K562 (cell line): Measurements from ENCODE around the gene UBE2D2. TPM values are rescaled to one million over a fixed set of nuclear protein-coding genes. Genes with fewer than 3 reads are reported as not detected.

Experiments
- ARID1B ChIP-seq: fragments of 450-650 bp; IDR thresholded peaks from 2 replicates; pipeline ENCODE4 v1.6.1; 2016; ENCODE audit warnings: antibody characterized with exemption, mild to moderate bottlenecking, inconsistent platforms
- ARID2 ChIP-seq: fragments of 450-650 bp; IDR thresholded peaks from 2 replicates; pipeline ENCODE4 v1.6.1; 2017; ENCODE audit warnings: antibody characterized with exemption, mild to moderate bottlenecking
- BCOR ChIP-seq: fragments of 450-650 bp; IDR thresholded peaks from 2 replicates; pipeline ENCODE4 v1.6.1; 2016
- DNMT1 ChIP-seq: fragments of 450-650 bp; IDR thresholded peaks from 2 replicates; pipeline ENCODE4 v1.6.1; 2016; ENCODE audit warnings: antibody characterized with exemption, mild to moderate bottlenecking
- ETS2 ChIP-seq: IDR thresholded peaks from 2 replicates; pipeline ENCODE4 v1.6.1; 2016; ENCODE audit warnings: borderline replicate concordance, missing genetic modification characterization, mild to moderate bottlenecking, moderate library complexity, missing compliant biosample characterization; ENCODE audit not compliant: poor library complexity, severe bottlenecking
- GABPB2 ChIP-seq: fragments of 250-450 bp; sonication (Bioruptor Pico); conservative IDR thresholded peaks from 2 replicates; pipeline ENCODE4 v1.5.1; 2021; ENCODE audit warnings: mild to moderate bottlenecking
- KAT2B ChIP-seq: IDR thresholded peaks from one replicate; pipeline ENCODE4 v1.6.1; 2012; ENCODE audit warnings: low read depth, mild to moderate bottlenecking, control low read depth, inconsistent platforms, low read length, moderate library complexity
- MEF2D ChIP-seq: conservative IDR thresholded peaks from 2 replicates; pipeline ENCODE4 v1.6.1; 2016; ENCODE audit warnings: low read depth, missing genetic modification characterization, missing compliant biosample characterization
- PHB ChIP-seq: fragments of 250-450 bp; sonication (Bioruptor Pico); IDR thresholded peaks from 2 replicates; pipeline ENCODE4 v1.5.0; 2021
- RBM15 ChIP-seq: fragments of 200-400 bp; formaldehyde crosslinking; IDR thresholded peaks from 2 replicates; pipeline ENCODE4 v1.6.1; 2018; ENCODE audit warnings: mild to moderate bottlenecking, low read length, moderate library complexity; ENCODE audit not compliant: insufficient read depth
- TAF7 ChIP-seq: fragments of 450-650 bp; IDR thresholded peaks from 2 replicates; pipeline ENCODE4 v1.6.1; 2016; ENCODE audit warnings: missing genetic modification characterization, missing compliant biosample characterization
- ZKSCAN8 ChIP-seq: fragments of 200-800 bp; sonication (Bioruptor generic); IDR thresholded peaks from 2 replicates; pipeline ENCODE4 v1.6.1; 2016; ENCODE audit warnings: missing genetic modification characterization, missing compliant biosample characterization
- ZNF561 ChIP-seq: fragments of 450-650 bp; formaldehyde crosslinking; conservative IDR thresholded peaks from 2 replicates; pipeline ENCODE4 v1.4.0; 2020; ENCODE audit warnings: mild to moderate bottlenecking, moderate library complexity
- ZNF589 ChIP-seq: fragments of 200-800 bp; sonication (Bioruptor generic); IDR thresholded peaks from 2 replicates; pipeline ENCODE4 v1.6.1; 2016; ENCODE audit warnings: low read depth, missing genetic modification characterization, missing compliant biosample characterization
- polyA plus RNA-seq, 8 experiments: library from polyadenylated mRNA; depleted of rRNA in 4 of 8; stranded (reverse) in 5 of 8; unstranded in 3 of 8; fragments of >200 nt; fragmentation: Nextera tagmentation in 2 of 8; fragmentation: Illumina TruSeq in 1 of 8; extraction: Ambion mirVana in 2 of 8; extraction: Trizol in 1 of 8; gene quantifications; 2 replicates each; pipeline versions ENCODE4 v1.2.1 to v1.2.3, GENCODE V29; 2011 to 2014; ENCODE audit warnings: inconsistent platforms in 1 of 8, missing spikeins in 1 of 8
- total RNA-seq, 7 experiments: library from RNA; depleted of rRNA in 6 of 7; stranded (reverse); fragments of >200 nt in 6 of 7; fragmentation: Illumina TruSeq in 2 of 7; extraction: Trizol in 2 of 7; gene quantifications; 2 replicates each; pipeline versions ENCODE4 v1.2.1 to v1.2.3, GENCODE V29; 2011 to 2021; ENCODE audit warnings: low replicate concordance in 1 of 7
- TF ChIP-seq, protein P1 (sequence below): fragments of 450-650 bp; IDR thresholded peaks from 2 replicates; pipeline ENCODE4 v1.6.1; 2018; ENCODE audit not compliant: partially characterized antibody
- TF ChIP-seq, protein P2 (sequence below): fragments of 250-450 bp; sonication (Bioruptor Pico); IDR thresholded peaks from 2 replicates; pipeline ENCODE4 v1.8.0; 2021; ENCODE audit warnings: moderate library complexity, mild to moderate bottlenecking, inconsistent platforms
- TF ChIP-seq, protein P3 (sequence below): fragments of 250-450 bp; sonication (Bioruptor Pico); IDR thresholded peaks from 2 replicates; pipeline ENCODE4 v1.8.0; 2021; ENCODE audit warnings: borderline replicate concordance, mild to moderate bottlenecking, moderate library complexity; ENCODE audit not compliant: poor library complexity, severe bottlenecking
- TF ChIP-seq, protein P4 (sequence below), 2 experiments: fragments of 450-650 bp in 1 of 2; sonication (generic) in 1 of 2; formaldehyde crosslinking in 1 of 2; IDR thresholded peaks in 1 of 2; conservative IDR thresholded peaks in 1 of 2; 2 replicates each; pipeline versions ENCODE4 v1.6.1 to v1.8.1; 2016 to 2023; ENCODE audit warnings: mild to moderate bottlenecking in 2 of 2, moderate library complexity in 2 of 2, inconsistent platforms in 1 of 2, missing genetic modification reagents in 1 of 2

Gene UBE2D2
- total and polyA plus RNA-seq, 9 of the 15 experiments (the other 6 are each of a cell fraction or from before 2014, with no cell fraction given), result 53.6 to 198 (median 122) TPM

DNA sequence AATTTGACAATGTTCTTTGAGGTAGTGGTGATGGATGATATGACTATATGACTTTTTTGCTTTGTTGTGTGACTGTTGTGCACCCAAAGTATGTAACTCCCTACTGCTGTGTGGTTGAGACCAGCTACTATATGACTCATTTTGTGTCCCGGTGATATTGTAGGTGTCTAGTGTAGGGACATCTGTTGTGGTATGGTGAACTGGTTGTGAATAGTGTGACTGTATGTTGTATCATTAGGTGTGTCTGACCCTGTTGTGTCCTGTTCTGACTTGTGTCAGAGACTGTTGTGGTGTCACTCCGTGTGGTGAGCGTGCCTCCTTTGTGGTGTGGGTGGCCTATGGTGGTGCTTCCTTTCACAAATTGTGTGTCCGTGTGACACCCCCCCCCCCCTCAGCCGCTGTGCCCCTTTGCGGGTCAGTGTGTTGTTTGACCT lies 75.9 kb downstream of the UBE2D2 start (continued):
- TF ChIP-seq ETS2, result no peak
- TF ChIP-seq, protein P1, sequence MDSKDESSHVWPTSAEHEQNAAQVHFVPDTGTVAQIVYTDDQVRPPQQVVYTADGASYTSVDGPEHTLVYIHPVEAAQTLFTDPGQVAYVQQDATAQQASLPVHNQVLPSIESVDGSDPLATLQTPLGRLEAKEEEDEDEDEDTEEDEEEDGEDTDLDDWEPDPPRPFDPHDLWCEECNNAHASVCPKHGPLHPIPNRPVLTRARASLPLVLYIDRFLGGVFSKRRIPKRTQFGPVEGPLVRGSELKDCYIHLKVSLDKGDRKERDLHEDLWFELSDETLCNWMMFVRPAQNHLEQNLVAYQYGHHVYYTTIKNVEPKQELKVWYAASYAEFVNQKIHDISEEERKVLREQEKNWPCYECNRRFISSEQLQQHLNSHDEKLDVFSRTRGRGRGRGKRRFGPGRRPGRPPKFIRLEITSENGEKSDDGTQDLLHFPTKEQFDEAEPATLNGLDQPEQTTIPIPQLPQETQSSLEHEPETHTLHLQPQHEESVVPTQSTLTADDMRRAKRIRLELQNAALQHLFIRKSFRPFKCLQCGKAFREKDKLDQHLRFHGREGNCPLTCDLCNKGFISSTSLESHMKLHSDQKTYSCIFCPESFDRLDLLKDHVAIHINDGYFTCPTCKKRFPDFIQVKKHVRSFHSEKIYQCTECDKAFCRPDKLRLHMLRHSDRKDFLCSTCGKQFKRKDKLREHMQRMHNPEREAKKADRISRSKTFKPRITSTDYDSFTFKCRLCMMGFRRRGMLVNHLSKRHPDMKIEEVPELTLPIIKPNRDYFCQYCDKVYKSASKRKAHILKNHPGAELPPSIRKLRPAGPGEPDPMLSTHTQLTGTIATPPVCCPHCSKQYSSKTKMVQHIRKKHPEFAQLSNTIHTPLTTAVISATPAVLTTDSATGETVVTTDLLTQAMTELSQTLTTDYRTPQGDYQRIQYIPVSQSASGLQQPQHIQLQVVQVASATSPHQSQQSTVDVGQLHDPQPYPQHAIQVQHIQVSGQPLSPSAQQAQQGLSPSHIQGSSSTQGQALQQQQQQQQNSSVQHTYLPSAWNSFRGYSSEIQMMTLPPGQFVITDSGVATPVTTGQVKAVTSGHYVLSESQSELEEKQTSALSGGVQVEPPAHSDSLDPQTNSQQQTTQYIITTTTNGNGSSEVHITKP, result peak; percentile 14
- no peak for TF ChIP-seq ZKSCAN8 (CRISPR knock-in tag)
- TF ChIP-seq MEF2D (tag), result no peak
- no peak for TF ChIP-seq ARID2
- TF ChIP-seq ZNF589 (CRISPR knock-in tag), result no peak
- no peak for TF ChIP-seq KAT2B
- no peak for TF ChIP-seq PHB (CRISPR knock-in tag)
- TF ChIP-seq, protein P2, sequence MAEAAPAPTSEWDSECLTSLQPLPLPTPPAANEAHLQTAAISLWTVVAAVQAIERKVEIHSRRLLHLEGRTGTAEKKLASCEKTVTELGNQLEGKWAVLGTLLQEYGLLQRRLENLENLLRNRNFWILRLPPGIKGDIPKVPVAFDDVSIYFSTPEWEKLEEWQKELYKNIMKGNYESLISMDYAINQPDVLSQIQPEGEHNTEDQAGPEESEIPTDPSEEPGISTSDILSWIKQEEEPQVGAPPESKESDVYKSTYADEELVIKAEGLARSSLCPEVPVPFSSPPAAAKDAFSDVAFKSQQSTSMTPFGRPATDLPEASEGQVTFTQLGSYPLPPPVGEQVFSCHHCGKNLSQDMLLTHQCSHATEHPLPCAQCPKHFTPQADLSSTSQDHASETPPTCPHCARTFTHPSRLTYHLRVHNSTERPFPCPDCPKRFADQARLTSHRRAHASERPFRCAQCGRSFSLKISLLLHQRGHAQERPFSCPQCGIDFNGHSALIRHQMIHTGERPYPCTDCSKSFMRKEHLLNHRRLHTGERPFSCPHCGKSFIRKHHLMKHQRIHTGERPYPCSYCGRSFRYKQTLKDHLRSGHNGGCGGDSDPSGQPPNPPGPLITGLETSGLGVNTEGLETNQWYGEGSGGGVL (CRISPR knock-in tag), result no peak
- TF ChIP-seq TAF7 (tag), result 0 out of 2 replicates have a peak, but pooled peaks have one; percentile 26
- no peak for TF ChIP-seq ZNF561 (CRISPR knock-in tag)
- TF ChIP-seq, protein P3, sequence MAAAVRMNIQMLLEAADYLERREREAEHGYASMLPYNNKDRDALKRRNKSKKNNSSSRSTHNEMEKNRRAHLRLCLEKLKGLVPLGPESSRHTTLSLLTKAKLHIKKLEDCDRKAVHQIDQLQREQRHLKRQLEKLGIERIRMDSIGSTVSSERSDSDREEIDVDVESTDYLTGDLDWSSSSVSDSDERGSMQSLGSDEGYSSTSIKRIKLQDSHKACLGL, result no peak
- no peak for TF ChIP-seq GABPB2 (CRISPR knock-in tag)
- no peak for TF ChIP-seq DNMT1
- TF ChIP-seq, protein P4, sequence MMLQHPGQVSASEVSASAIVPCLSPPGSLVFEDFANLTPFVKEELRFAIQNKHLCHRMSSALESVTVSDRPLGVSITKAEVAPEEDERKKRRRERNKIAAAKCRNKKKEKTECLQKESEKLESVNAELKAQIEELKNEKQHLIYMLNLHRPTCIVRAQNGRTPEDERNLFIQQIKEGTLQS (IDR thresholded peaks at IDR 0.05), result peak; percentile 86
- TF ChIP-seq, protein P4 (CRISPR knock-in tag; conservative IDR thresholded peaks at IDR 0.05), result no peak
- TF ChIP-seq RBM15, result no peak
- peak; percentile 7; the same call in 1 of the 2 replicates for TF ChIP-seq BCOR
- TF ChIP-seq ARID1B, result no peak; the same call in 1 of the 2 replicates
